Fibroblast of skin of abdomen (primary cell): ENCODE results near the gene LARGE2.
"Not testable (repeated sequence)": the region's sequence is repeated elsewhere in the genome, so short reads cannot be mapped to it uniquely, and the experiment has no call there.

Source experiments
- DNase-seq: peaks from one replicate; pipeline ENCODE4 v3.0.0-alpha.2; 2013

LARGE2 gene

DNA sequence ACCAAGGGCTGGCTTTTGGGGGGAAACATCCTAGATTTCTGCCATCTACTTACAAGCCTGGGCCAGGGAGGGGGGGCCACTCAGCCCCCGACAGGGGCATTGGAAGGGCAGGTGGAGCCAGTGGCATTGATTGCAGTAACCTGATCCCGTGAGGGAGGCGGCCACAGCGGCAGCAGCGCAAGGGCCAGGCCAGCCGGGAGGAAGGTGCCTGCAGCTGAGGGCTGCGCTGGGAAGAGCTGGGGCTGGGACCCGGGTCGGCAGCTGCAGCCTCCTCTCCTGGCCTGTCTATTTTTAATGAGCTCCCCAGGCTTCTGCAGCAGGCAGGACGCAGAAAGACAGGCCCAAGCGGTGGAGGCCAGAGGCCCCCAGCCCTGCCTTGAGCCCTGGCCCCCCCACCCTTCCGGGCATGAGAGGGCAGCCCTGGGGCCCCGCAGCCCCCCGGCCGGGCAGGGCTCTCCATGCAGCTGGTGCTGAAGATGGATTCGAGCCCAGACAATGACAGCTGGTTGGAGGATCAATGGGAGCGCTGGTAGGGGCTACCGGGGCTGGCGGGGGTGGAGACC, 26.0 kb upstream of the LARGE2 start:
- no peak for DNase-seq

DNA sequence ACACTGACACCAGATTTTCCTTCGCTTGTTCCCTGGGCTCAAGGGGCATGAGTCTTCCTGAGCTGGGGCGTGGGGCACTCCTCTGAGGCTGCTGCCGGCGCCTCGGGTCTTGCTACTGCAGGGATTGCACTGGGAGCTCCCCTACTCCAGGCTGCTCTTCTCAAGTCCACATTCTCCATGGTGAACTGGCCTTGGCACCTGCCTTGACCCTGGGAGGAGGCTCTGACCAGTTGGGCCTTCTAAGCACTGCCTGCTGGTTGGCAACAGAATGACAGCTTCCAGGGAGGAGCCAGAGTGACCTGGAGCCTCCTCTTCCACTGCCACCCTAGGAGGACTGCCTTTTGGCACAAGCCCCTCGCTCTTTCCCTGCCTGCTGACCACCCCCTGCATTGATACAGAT, 24.9 kb upstream of the LARGE2 start:
- no peak for DNase-seq

DNA sequence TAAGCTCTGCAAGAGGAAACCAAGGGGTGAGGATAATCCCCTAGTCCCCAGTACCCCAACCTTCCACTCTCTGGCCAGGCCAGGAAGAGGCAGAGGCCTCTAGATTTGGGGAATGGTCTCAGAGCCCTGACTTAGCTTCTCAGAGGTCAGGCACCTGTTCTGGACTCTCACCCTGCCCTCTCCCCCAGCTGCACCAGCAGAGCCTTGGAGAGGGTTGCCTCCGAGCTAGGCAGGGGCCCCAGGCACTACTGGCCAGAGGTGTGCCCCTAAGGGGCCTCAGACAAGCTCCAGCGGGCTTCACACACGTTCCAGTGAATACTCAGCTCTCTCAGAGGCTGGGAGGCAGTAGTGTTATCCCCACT, 23.4 kb upstream of the LARGE2 start:
- DNase-seq = no peak

DNA sequence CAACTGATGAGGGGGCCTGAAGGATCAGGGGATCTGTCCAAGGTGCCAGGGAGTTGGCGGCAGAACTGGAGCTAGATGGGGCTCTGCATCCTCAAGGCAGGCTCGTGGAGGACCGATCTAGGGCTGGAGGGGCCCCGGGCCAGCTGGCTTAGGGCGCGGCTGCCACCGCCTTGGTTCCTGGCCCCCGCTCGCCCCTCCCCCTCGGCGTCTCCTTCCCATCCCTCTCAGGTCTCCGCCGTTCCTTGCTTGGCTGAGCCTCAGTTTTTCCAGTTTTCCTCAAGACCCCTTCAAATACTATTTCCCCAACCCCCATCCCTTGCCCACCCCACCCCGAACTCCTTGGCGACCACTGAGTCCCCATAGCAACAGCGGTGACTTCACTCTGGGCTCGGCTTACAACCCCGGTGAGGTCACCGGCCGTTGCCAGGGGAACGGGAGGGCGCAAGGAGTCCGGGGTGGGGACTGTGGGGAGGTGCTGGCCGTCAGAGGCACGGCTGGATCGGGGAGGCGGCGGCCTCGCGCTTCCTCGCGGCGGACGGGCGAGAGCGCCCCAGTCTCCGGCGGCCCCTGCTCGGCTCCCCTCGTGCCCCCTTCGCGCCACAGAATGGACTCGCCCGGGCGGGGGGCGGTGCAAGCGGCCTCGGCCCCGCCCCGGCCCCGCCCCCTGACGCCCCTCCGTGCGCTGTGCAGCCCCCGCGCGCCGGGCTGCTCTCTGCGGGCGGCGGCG, 22.8 kb upstream of the LARGE2 start:
- DNase-seq = peak; percentile 86

DNA sequence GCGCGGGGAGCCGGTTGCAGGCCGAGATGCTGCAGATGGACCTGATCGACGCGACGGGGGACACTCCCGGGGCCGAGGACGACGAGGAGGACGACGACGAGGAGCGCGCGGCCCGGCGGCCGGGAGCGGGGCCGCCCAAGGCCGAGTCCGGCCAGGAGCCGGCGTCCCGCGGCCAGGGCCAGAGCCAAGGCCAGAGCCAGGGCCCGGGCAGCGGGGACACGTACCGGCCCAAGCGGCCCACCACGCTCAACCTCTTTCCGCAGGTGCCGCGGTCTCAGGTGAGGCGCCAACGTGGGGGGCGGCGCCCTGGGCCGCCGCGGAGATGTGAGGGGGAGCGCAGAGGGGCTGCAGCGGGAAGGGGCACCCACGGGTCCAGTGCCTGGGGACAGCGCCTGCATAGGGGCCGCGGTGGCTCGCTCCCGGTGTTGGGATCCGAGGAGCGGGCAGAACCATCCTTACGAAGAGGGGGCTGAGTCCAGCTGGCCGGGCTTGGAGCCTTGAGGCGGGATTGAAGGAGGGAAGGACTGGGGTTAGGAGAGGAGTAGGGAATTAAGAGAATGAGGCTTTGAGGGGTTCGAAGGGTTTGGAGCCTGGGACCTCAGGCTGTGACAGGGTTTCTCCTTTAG, 22.2 kb upstream of the LARGE2 start:
- not testable (repeated sequence) for DNase-seq

DNA sequence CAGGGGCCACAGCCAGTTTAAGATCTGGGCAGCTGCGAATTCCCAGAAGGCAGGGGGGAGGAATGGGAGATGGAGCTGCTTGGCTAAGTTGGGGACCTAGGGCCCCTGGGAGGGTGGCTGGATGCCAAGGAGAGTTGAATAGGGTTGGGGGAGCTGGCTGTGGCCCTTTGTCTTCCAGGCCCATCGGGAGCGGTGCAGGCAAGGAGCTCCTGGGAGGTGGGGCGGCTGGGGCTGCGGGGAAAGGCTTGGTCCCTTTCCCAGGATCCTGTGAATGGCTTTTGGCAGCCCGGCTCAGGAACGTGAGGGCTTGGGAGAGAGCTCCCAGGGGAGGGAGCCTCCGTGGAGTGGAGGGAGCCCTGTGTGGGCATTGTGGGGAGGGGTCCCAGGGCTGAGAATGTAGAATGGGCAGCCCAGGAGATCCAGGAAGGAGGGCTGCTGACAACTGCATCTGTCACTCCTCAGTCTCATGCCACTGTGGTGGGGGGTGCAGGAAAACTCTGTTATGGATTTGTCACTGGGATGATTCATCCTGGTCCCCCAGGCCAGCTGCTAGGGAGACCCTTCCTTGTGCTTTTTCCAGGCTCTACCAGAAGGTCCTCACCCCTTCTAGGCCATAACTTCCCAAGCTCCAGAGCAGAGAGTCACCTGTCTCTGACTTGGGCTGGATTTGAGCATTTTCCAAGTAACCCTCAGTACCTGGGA, 21.4 kb upstream of the LARGE2 start:
- DNase-seq = no peak

DNA sequence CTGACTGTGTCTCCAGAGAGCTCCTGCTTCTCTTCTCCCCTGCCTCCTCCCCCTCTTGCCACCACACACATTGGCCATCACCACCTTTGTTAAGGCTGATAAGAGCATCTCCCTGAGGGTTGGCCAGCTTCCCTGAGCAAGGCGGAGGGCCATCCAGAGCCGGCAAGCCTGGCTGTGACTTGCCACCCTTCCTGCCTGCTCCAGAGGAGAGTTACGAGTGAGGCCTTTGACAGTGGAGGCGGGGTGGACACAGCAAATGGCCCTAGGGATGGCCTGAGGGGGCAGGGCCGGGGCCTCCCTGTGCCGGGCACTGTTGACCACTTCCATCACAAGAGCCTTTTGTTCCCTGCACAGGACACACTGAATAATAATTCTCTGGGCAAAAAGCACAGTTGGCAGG, 20.8 kb upstream of the LARGE2 start:
- DNase-seq = no peak

DNA sequence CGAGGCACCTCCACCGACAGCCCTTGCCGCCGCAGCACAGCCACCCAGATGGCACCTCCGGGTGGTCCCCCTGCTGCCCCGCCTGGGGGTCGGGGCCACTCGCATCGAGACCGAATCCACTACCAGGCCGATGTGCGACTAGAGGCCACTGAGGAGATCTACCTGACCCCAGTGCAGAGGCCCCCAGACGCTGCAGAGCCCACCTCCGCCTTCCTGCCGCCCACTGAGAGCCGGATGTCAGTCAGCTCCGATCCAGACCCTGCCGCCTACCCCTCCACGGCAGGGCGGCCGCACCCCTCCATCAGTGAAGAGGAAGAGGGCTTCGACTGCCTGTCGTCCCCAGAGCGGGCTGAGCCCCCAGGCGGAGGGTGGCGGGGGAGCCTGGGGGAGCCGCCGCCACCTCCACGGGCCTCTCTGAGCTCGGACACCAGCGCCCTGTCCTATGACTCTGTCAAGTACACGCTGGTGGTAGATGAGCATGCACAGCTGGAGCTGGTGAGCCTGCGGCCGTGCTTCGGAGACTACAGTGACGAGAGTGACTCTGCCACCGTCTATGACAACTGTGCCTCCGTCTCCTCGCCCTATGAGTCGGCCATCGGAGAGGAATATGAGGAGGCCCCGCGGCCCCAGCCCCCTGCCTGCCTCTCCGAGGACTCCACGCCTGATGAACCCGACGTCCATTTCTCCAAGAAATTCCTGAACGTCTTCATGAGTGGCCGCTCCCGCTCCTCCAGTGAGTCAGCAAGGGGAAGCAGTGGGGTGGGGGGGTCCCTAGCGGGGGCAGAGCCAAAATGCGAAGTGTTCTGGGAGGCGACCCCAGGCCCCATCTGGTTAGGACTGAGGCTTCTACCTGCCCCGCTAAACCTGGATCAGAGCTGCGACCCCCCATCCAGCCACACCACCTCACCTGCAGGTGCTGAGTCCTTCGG, 19.7 kb upstream of the LARGE2 start:
- no peak for DNase-seq

DNA sequence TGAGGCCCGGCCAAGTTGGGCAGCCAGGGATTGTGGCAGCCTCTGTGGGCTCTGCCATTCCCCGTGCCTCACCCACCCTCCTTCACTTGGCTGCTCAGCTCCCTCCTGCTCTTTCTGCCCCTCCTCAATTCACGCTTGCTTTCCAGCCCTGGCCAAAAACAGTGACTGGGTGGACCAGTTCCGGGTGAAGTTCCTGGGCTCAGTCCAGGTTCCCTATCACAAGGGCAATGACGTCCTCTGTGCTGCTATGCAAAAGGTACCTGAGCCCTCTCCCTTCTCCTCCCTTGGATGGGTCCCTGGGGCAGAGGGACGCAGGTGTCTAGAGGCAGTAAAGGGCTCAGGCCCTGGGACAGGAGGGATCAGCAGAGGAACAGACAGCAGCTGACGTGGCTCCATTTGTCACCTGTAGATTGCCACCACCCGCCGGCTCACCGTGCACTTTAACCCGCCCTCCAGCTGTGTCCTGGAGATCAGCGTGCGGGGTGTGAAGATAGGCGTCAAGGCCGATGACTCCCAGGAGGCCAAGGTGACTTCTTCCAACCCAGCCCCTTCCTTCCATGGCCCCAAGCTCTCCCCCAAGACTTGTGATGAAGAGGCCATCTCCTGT, 18.0 kb upstream of the LARGE2 start:
- DNase-seq = no peak

DNA sequence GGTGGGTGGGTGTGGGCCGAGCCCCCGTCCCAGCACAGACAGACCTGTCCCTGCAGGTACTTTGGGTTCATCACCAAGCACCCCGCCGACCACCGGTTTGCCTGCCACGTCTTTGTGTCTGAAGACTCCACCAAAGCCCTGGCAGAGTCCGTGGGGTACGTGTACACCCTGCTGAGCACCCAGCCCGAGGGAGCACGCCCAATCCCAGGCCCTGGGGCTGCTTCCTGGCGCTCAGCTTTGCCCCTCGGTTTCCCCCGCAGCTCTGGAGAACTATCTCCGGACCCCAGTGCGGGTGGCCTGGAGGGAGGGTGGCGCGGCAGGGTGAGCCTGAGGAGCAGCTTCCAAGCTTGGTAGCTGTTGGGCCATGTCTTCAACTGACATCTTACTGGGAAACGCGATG, 17.4 kb upstream of the LARGE2 start:
- no peak for DNase-seq

DNA sequence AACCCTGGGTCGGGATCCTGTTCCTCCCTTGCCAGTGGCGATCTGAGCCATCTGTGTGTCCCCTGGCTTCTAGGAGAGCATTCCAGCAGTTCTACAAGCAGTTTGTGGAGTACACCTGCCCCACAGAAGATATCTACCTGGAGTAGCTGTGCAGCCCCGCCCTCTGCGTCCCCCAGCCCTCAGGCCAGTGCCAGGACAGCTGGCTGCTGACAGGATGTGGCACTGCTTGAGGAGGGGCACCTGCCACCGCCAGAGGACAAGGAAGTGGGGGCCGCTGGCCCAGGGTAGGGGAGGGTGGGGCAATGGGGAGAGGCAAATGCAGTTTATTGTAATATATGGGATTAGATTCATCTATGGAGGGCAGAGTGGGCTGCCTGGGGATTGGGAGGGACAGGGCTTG, 16.9 kb upstream of the LARGE2 start:
- not testable (repeated sequence) for DNase-seq

DNA sequence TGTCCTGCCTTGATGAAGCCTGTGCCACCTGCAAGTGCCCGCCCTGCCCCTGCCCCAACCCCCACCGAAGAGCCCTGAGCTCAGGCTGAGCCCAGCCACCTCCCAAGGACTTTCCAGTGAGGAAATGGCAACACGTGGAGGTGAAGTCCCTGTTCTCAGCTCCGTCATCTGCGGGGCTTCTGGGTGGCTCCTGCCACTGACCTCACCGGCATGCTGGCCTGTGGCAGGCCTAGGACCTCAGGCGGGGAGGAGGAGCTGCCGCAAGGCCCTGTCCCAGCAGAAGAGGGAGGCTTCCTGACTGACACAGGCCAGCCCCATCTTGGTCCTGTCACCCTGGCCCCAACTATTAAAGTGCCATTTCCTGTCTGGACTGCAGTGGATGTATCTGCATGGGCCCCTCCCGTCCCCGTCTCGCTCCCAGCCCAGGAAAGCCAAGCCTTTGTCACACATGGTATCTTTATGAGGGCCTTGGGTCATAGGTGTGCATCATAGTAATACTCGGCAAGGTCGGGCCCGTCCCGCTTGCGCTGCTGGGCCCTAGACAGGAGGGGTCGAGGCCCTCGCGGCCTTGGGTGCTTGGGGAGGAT, 16.3 kb upstream of the LARGE2 start:
- DNase-seq = no peak

DNA sequence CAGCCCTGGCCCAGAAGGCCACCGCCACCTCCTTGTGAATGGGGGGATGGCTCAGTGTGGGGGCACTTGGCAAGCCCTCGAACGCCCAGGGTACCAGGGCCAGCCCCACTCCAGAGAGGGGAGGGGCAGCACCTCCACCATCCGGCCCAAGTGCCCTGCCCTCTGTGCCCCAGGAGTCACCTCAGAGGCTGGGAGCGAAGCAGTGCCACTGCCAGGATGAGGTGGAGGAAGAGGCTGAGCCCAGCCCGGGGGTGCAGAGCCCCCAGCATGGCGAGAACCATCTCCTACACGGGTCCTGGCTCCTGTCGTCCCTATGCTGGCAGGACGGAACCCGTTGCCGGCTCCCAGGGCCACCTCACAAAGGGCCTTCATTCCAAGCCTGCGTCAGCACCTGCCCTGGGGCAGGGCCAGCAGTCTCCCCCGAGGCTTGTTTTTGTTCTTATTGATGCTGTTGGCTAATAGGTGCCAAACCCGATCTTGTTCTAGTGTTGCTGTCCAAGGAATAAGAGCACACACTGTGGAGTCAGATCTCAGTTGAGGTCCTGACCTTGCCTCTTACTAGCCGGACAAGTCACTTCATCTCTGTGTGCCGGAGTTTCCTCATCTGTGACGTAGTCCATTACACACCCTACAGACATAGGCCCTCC, 15.4 kb upstream of the LARGE2 start, which contains the start of gene FREY1:
FREY1 (minus strand) TSS at position 307 of the 647 bp plus-strand sequence; CDS start at position 281, 26 bp downstream.
- DNase-seq = no peak

DNA sequence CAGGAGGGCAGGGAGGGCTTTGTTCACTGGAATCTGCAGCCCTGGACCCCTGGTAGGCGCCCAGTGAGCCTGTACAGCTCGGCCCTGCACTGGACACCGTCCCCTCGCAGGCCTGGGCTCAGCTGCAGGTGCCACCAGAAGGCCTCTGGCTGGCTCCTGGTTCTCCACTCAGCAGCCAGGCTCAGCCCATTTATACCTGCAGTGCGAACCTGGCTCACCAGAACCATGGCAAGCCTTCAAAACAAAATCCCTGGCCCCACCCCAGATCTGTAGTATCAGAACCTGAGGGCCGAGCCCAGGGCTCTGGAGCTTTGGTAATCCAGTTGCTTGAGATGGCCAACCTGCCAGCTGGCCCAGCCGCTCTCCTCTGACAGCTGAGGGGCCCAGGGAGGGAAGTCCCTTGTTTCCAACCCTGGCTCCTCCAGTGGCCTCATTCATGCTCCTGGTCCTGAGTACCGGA, 14.5 kb upstream of the LARGE2 start:
- DNase-seq = no peak

DNA sequence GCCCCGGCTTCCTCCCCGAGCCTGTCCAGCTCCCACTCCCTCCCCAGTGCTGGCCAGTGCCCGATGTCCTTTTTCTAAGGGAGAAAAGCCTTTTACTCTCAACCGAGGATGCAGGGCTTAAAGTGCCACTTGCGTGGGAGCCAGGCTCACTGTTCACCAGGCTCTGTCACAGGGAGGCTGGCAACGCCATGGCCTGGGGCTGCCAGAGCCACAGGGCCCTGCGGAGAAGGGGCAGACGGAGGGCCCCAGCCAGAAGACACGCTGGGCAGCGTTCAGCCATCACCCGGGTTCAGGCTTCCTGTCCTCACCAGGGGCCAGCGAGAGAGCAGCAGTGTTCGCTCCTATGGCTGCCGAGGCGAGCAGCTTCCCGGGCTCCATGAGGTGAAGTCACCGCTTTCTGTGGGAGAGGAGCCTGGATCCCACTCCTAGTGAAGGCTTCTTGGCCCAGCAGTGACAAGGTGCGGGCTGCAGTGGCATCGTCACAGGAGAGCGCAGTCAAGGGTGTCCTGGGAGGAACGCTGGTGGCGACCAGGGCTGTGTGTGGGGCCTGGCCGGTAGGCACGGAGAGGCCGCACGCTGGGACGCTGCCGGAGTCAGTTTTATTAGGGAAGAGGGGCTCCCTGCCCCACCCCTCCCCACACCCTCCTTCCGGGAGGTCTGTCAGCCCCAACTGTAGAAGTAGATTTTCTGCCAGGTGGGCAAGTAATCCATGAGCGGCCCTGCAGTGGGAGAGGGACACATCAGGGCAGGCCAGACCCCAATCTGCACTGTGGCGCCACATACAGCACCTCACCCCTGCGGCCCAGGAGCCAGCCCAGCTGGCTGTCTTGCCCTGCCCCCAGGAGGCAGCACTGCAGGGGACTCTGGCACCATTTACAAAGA, 12.6 kb upstream of the LARGE2 start:
- DNase-seq = no peak

DNA sequence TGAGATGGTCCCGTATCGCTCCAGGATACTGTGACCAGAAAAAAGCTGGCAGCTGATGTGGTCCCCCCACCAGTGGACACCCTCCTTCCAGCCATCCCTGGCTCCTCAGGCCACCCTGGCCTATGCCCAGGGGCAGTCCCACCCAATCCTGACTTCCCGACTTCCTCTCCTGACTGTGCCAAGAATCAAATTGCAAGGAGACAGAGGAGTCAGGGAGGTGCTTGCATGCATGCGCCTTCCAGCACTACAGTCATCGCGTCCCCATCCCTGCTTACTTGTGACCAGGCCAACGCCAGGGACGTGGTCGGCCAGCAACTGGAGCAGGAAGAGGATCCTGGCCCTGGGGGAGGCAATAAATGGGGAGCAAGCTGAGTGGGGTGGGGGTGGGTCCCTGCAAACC, 11.8 kb upstream of the LARGE2 start:
- no peak for DNase-seq

DNA sequence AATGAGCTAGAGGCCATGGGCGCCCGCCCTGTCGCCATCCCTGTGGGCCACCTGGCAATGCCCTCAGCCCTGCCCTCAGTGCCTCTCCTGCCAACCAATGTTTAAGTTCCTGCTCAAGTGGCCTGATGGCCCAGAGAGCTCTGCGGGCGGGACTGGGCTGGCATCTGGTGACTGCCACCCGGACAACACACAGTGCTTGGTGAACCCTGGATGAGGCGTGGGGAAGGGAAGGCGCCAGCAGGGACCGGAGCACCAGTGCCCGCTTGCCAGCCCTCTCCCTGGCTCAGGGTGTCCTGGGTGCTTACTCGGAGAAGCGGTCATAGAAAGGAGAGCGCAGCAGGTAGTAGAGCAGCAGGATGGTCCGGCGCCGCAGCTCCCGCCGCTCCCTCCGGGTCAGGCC, 8.9 kb upstream of the LARGE2 start:
- no peak for DNase-seq

DNA sequence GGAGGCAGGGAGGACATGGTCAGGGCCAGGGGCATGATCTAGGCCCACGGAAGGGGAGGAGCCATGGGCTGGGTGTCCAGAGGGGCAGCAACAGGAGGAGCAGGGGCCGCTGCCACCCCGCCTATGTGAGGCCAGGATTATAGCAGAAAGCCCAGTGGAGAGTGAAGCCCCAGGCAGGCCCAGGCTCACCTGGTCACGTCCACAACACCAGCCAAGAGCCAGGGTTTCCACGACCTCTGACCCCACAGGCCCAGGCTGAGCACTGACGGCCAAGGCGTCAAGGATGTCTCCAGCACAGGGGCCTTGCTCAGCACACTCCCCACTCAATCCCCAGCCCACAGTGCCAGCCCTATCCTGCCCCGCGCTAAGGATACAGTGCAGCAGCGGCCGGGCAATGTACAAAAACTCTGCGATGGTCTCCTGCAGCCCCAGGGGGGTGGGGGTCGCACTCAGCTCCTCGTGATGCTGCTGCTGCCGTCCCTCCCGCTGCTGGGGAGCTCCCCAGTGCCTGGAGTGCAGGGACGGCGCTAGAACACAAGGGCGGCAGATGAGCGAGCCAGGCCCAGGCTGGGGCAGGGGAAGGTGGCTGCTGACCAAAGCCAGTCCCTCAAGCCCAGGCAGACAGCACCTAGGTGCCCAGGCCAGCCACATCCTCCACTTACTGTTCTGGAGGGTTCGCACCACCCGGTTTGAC, 8.4 kb upstream of the LARGE2 start:
- DNase-seq = no peak

DNA sequence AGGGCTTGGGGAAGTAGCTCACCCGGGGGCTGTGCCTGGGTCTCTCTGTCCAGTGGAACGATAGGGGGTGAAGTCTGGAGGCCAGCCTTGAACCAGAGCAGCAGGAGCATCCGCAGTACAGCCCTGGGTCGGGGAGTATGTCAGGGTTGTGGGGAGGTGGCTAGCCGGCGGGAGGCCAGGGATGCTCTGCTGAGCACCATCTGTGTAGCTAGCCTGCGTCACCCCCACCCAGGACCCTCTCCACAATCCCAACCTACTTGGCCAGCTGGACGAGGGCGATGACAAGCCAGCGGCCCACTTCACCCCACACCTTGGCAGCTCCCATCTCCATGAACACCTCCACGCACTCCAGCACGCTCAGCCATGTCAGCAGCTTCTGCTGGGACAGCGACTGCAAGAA, 7.0 kb upstream of the LARGE2 start:
- no peak for DNase-seq
